ENCODE data around the gene IFNL1. TPM values are rescaled to one million over a fixed set of nuclear protein-coding genes. Genes with fewer than 3 reads are reported as not detected.

Gene IFNL1
- total and polyA plus RNA-seq, 2 donors (not counting 1 experiment from before 2014, with no cell fraction given) = not detected

DNA sequence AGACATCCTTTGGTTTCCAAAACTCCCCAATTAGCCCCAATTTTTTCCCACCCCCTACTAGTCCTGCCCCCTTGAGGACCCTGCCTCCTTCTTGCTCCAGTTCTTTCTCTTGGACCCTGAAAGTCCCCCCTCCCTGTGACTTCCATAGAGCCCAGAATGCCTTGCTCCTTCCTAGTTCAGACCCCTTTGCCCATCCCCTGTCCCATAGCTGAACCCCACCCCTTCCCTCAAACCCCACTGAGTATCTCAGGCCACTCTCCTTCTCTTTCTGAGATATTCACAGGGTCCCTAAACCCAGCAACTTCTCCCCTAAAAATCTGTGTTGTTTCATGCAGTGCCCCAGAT is 25.6 kb downstream of the IFNL1 start:
- TF ChIP-seq, protein P1, sequence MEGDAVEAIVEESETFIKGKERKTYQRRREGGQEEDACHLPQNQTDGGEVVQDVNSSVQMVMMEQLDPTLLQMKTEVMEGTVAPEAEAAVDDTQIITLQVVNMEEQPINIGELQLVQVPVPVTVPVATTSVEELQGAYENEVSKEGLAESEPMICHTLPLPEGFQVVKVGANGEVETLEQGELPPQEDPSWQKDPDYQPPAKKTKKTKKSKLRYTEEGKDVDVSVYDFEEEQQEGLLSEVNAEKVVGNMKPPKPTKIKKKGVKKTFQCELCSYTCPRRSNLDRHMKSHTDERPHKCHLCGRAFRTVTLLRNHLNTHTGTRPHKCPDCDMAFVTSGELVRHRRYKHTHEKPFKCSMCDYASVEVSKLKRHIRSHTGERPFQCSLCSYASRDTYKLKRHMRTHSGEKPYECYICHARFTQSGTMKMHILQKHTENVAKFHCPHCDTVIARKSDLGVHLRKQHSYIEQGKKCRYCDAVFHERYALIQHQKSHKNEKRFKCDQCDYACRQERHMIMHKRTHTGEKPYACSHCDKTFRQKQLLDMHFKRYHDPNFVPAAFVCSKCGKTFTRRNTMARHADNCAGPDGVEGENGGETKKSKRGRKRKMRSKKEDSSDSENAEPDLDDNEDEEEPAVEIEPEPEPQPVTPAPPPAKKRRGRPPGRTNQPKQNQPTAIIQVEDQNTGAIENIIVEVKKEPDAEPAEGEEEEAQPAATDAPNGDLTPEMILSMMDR (IDR thresholded peaks at IDR 0.05) = no peak
- no peak for TF ChIP-seq EZH2 (IDR thresholded peaks at IDR 0.05; ENCODE audit: borderline replicate concordance, insufficient read depth, low read depth, low read length, poor library complexity, severe bottlenecking)
- no peak overlapping the region for H3K9ac ChIP-seq (ENCODE audit: low read length)
- no peak overlapping the region for H3K4me2 ChIP-seq (replicated peaks; ENCODE audit: low read depth, low read length, poor library complexity, severe bottlenecking)
- DNase-seq = no peak
- peaks cover 1 to 6% of the 10 kb centered on the region in 2 experiments for H3K36me3 ChIP-seq (replicated peaks in 1 of 2; ENCODE audit: control extremely low read depth in 1 of 2, control insufficient read depth in 1 of 2, extremely low read depth in 1 of 2, insufficient read depth in 2 of 2, low read length in 1 of 2)
- peaks cover 29% of the 10 kb centered on the region for H3K4me1 Mint-ChIP-seq
- peaks cover 1% of the 10 kb centered on the region for H3K79me2 ChIP-seq (ENCODE audit: control insufficient read depth, insufficient read depth, low read length)
- no peaks in the 10 kb centered on the region for H3K9me3 Mint-ChIP-seq (ENCODE audit: insufficient read depth)
- H3K4me3 ChIP-seq (ENCODE audit: control extremely low read depth in 1 of 5, extremely low read depth in 1 of 5, insufficient read depth in 1 of 5, low read depth in 2 of 5, low read length in 4 of 5) = no peak overlapping the region
- peak overlapping the region; percentile 78 for H3K27ac Mint-ChIP-seq
- H3K9me3 ChIP-seq (ENCODE audit: control extremely low read depth in 1 of 3, control insufficient read depth in 2 of 3, insufficient read depth in 1 of 3, low read length in 2 of 3) = no peaks in the 10 kb centered on the region
- POLR2A ChIA-PET = no interaction called here
- no peak for ATAC-seq (ENCODE audit: low read depth)
- H3K27me3 ChIP-seq (replicated peaks in 1 of 4; ENCODE audit: control extremely low read depth in 1 of 4, control insufficient read depth in 3 of 4, insufficient read depth in 4 of 4, low read length in 3 of 4) = peaks cover 0 to 6% (median 0%) of the 10 kb centered on the region in 4 experiments
- CTCF ChIA-PET = interaction anchor here (0.7 to 1.2 kb wide), 2 partner anchors 171 to 200 kb away, joined by 3 to 5 read pairs; no protein-coding TSS in a partner anchor
- intact Hi-C loops (cut with micrococcal nuclease) = no loop called here
- H2AFZ ChIP-seq (ENCODE audit: insufficient read depth, low read depth, low read length, poor library complexity, severe bottlenecking) = no peak overlapping the region
- peak overlapping the region; percentile 89 for H3K4me3 Mint-ChIP-seq
- peaks cover 13% of the 10 kb centered on the region for H4K20me1 ChIP-seq (ENCODE audit: control insufficient read depth, insufficient read depth, low read length, poor library complexity, severe bottlenecking)
- peaks cover 8 to 13% of the 10 kb centered on the region in 2 donors for H3K4me1 ChIP-seq (ENCODE audit: control insufficient read depth in 2 of 2, insufficient read depth in 2 of 2, low read length in 2 of 2)
- no peak overlapping the region for H3K27ac ChIP-seq (ENCODE audit: low read length in 2 of 2)
- H3K27me3 Mint-ChIP-seq = peaks cover 8% of the 10 kb centered on the region

DNA sequence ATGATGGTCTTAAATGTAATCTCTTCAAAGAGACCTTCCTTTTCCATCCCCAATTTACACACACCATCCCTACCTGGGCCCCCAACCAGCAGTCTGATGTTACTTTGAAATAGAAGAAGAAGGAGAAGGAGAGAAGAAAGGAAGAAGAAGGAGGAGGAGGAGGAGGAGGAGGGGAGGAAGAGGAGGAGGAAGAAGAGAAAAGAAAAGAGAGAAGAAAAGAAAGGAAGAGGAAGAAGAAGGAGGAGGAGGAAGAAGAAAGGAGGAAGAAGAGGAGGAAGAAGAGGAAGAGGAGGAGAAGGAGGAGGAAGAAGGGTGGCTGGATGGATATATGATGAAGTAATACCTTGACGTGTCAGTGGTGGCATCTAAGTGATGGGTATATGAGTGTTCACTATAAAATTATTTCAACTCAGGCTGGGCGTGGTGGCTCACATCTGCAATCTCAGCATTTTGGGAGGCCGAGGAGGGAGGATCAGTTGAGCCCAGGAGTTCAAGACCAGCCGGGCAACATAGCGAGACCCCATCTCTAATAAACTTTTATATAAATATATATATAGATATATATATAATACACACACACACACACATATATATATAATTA is 28.1 kb downstream of the IFNL1 start:
- peaks cover 6 to 28% of the 10 kb centered on the region in 2 experiments for H3K36me3 ChIP-seq (replicated peaks in 1 of 2; ENCODE audit: control extremely low read depth in 1 of 2, control insufficient read depth in 1 of 2, extremely low read depth in 1 of 2, insufficient read depth in 2 of 2, low read length in 1 of 2)
- H2AFZ ChIP-seq (ENCODE audit: insufficient read depth, low read depth, low read length, poor library complexity, severe bottlenecking) = no peak overlapping the region
- intact Hi-C loops (cut with micrococcal nuclease) = no loop called here
- H3K27ac Mint-ChIP-seq = no peak overlapping the region
- H3K27me3 Mint-ChIP-seq = peaks cover 2% of the 10 kb centered on the region
- H3K4me1 ChIP-seq (ENCODE audit: control insufficient read depth in 2 of 2, insufficient read depth in 2 of 2, low read length in 2 of 2) = peaks cover 12 to 23% of the 10 kb centered on the region in 2 donors
- no peak overlapping the region for H3K4me3 ChIP-seq (ENCODE audit: control extremely low read depth in 1 of 5, extremely low read depth in 1 of 5, insufficient read depth in 1 of 5, low read depth in 2 of 5, low read length in 4 of 5)
- peaks cover 38% of the 10 kb centered on the region for H4K20me1 ChIP-seq (ENCODE audit: control insufficient read depth, insufficient read depth, low read length, poor library complexity, severe bottlenecking)
- ATAC-seq (ENCODE audit: low read depth) (no peak), DNase-seq (no peak)
- peaks cover 35% of the 10 kb centered on the region for H3K4me1 Mint-ChIP-seq
- ChIA-PET CTCF (no interaction called here), POLR2A (no interaction called here)
- peak overlapping the region in 1 of 2 donors; percentile 26 for H3K27ac ChIP-seq (ENCODE audit: low read length in 2 of 2)
- no peak overlapping the region for H3K4me3 Mint-ChIP-seq
- no peak overlapping the region for H3K9ac ChIP-seq (ENCODE audit: low read length)
- no CpG with 5 or more reads among the region's 5 CpGs for WGBS (ENCODE audit: insufficient coverage)
- no peak for TF ChIP-seq EZH2 (IDR thresholded peaks at IDR 0.05; ENCODE audit: borderline replicate concordance, insufficient read depth, low read depth, low read length, poor library complexity, severe bottlenecking)
- TF ChIP-seq, protein P1 (IDR thresholded peaks at IDR 0.05) = no peak
- H3K9me3 ChIP-seq (ENCODE audit: control extremely low read depth in 1 of 3, control insufficient read depth in 2 of 3, insufficient read depth in 1 of 3, low read length in 2 of 3) = no peaks in the 10 kb centered on the region
- peaks cover 27% of the 10 kb centered on the region for H3K79me2 ChIP-seq (ENCODE audit: control insufficient read depth, insufficient read depth, low read length)
- peaks cover 0 to 6% (median 0%) of the 10 kb centered on the region in 4 experiments for H3K27me3 ChIP-seq (replicated peaks in 1 of 4; ENCODE audit: control extremely low read depth in 1 of 4, control insufficient read depth in 3 of 4, insufficient read depth in 4 of 4, low read length in 3 of 4)
- H3K9me3 Mint-ChIP-seq (ENCODE audit: insufficient read depth) = no peaks in the 10 kb centered on the region
- no peak overlapping the region for H3K4me2 ChIP-seq (replicated peaks; ENCODE audit: low read depth, low read length, poor library complexity, severe bottlenecking)

Measured in B cell (primary cell).